ENCODE measurements around the gene SIPA1. TPM values are rescaled to one million over a fixed set of nuclear protein-coding genes. Genes with fewer than 3 reads are reported as not detected.
A peak's percentile ranks its signal among the peaks of the same experiment; 100 is the strongest.

The SIPA1 gene
- total and polyA plus RNA-seq, 2 of the 13 experiments (the other 11 are each of a cell fraction or from before 2014, with no cell fraction given): 5.8 to 7.7 TPM

DNA sequence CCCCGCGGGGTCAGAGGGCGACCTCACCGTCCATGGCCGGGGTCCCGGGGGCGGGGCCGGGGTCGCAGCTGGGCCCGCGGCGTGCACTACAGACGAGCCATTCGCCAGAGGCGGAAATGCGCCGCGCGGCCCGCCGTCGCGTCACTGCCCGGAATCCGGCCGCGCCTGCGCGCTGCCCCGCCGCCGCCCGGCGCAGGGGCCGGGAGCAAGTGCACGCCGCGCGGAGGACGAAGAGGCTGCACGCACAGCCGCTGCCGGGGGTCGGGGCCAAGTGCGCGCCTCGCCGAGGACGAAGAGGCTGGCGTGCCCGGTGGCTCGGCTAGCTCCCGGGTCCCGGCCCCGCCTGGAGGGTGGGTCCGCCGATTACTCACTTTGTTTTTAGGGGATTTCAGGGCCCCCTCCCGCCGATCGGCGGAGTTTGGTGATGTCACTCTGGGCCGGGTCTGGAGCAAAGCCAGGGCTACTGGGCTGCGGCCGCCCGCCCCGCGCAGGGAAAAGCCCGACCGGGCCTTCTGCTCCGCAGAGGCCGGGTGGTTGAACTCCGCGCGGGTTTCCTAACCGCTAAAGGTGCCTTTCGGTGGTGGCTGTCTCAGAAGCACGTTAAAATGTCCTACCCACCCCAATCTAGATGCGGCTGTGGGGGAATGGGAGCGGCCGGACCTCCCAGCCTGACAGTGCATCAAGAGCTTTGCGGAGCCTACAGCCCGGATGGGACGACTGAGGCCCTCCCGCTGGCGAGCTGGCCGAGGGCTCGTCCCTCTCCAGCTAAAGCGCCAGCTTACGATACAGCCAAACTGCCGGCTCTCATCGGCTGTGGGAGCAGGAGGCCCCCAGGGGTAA lies 25.1 kb downstream of the SIPA1 start, which contains the start of gene RELA (continued):
- peak; percentile 51 for TF ChIP-seq MAZ (IDR thresholded peaks at IDR 0.05; ENCODE audit: borderline replicate concordance, low read depth, low read length)
- TF ChIP-seq MAZ (CRISPR knock-in tag; IDR thresholded peaks at IDR 0.05; ENCODE audit: low read depth): peak; percentile 83; the same call in 1 of the 2 replicates
- TF ChIP-seq, protein P1, sequence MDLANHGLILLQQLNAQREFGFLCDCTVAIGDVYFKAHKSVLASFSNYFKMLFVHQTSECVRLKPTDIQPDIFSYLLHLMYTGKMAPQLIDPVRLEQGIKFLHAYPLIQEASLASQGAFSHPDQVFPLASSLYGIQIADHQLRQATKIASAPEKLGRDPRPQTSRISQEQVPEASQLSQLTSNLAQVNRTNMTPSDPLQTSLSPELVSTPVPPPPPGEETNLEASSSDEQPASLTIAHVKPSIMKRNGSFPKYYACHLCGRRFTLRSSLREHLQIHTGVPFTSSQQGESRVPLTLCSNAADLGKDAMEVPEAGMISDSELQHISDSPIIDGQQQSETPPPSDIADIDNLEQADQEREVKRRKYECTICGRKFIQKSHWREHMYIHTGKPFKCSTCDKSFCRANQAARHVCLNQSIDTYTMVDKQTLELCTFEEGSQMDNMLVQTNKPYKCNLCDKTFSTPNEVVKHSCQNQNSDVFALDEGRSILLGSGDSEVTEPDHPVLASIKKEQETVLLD (CRISPR knock-in tag; IDR thresholded peaks at IDR 0.05; ENCODE audit: low read depth): peak; percentile 94
- TF ChIP-seq, protein P2, sequence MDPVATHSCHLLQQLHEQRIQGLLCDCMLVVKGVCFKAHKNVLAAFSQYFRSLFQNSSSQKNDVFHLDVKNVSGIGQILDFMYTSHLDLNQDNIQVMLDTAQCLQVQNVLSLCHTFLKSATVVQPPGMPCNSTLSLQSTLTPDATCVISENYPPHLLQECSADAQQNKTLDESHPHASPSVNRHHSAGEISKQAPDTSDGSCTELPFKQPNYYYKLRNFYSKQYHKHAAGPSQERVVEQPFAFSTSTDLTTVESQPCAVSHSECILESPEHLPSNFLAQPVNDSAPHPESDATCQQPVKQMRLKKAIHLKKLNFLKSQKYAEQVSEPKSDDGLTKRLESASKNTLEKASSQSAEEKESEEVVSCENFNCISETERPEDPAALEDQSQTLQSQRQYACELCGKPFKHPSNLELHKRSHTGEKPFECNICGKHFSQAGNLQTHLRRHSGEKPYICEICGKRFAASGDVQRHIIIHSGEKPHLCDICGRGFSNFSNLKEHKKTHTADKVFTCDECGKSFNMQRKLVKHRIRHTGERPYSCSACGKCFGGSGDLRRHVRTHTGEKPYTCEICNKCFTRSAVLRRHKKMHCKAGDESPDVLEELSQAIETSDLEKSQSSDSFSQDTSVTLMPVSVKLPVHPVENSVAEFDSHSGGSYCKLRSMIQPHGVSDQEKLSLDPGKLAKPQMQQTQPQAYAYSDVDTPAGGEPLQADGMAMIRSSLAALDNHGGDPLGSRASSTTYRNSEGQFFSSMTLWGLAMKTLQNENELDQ (CRISPR knock-in tag; IDR thresholded peaks at IDR 0.05; ENCODE audit: borderline replicate concordance): no peak
- TF ChIP-seq HOXA7 (CRISPR knock-in tag; IDR thresholded peaks at IDR 0.05): no peak
- TF ChIP-seq MZF1 (CRISPR knock-in tag; IDR thresholded peaks at IDR 0.05; ENCODE audit: borderline replicate concordance): no peak
- TF ChIP-seq ZNF589 (CRISPR knock-in tag; conservative IDR thresholded peaks at IDR 0.05): no peak
- 0 out of 2 replicates have a peak, but pooled peaks have one; percentile 59 for TF ChIP-seq ZNF468 (CRISPR knock-in tag; IDR thresholded peaks at IDR 0.05)
- TF ChIP-seq HNRNPK (IDR thresholded peaks at IDR 0.05; ENCODE audit: low read depth, low read length, poor library complexity, severe bottlenecking): no peak
- TF ChIP-seq, protein P3, sequence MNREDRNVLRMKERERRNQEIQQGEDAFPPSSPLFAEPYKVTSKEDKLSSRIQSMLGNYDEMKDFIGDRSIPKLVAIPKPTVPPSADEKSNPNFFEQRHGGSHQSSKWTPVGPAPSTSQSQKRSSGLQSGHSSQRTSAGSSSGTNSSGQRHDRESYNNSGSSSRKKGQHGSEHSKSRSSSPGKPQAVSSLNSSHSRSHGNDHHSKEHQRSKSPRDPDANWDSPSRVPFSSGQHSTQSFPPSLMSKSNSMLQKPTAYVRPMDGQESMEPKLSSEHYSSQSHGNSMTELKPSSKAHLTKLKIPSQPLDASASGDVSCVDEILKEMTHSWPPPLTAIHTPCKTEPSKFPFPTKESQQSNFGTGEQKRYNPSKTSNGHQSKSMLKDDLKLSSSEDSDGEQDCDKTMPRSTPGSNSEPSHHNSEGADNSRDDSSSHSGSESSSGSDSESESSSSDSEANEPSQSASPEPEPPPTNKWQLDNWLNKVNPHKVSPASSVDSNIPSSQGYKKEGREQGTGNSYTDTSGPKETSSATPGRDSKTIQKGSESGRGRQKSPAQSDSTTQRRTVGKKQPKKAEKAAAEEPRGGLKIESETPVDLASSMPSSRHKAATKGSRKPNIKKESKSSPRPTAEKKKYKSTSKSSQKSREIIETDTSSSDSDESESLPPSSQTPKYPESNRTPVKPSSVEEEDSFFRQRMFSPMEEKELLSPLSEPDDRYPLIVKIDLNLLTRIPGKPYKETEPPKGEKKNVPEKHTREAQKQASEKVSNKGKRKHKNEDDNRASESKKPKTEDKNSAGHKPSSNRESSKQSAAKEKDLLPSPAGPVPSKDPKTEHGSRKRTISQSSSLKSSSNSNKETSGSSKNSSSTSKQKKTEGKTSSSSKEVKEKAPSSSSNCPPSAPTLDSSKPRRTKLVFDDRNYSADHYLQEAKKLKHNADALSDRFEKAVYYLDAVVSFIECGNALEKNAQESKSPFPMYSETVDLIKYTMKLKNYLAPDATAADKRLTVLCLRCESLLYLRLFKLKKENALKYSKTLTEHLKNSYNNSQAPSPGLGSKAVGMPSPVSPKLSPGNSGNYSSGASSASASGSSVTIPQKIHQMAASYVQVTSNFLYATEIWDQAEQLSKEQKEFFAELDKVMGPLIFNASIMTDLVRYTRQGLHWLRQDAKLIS (CRISPR knock-in tag; IDR thresholded peaks at IDR 0.05): no peak
- TF ChIP-seq ZNF10 (CRISPR knock-in tag; IDR thresholded peaks at IDR 0.05; ENCODE audit: borderline replicate concordance, low read depth): no peak
- TF ChIP-seq ZNF501 (CRISPR knock-in tag; IDR thresholded peaks at IDR 0.05): peak; percentile 85; the same call in 1 of the 2 replicates
- peak; percentile 77 for TF ChIP-seq ASH2L (IDR thresholded peaks at IDR 0.05; ENCODE audit: insufficient read length, low read depth, low read length)
- peak; percentile 61; the same call in 1 of the 2 replicates for TF ChIP-seq ELF3 (CRISPR knock-in tag; IDR thresholded peaks at IDR 0.05)
- peak; percentile 84 for TF ChIP-seq ZNF605 (CRISPR knock-in tag; IDR thresholded peaks at IDR 0.05)
- TF ChIP-seq SATB2 (CRISPR knock-in tag; IDR thresholded peaks at IDR 0.05): no peak
- TF ChIP-seq TBL1XR1 (IDR thresholded peaks at IDR 0.05; ENCODE audit: borderline replicate concordance, low read length, partially characterized antibody): no peak
- TF ChIP-seq ATRX (CRISPR knock-in tag; IDR thresholded peaks at IDR 0.05; ENCODE audit: borderline replicate concordance): no peak
- no peak for TF ChIP-seq ZNF652 (CRISPR knock-in tag; IDR thresholded peaks at IDR 0.05; ENCODE audit: borderline replicate concordance, low read depth)
- no peak for TF ChIP-seq MAF1 (CRISPR knock-in tag; IDR thresholded peaks at IDR 0.05; ENCODE audit: borderline replicate concordance)
- TF ChIP-seq MIER2 (CRISPR knock-in tag; IDR thresholded peaks at IDR 0.05): no peak
- no peak for TF ChIP-seq ZFP41 (CRISPR knock-in tag; IDR thresholded peaks at IDR 0.05; ENCODE audit: borderline replicate concordance)
